ENCODE results near the gene ADAMTS14.

GRCh38 chr10:70689661-70690060 lies 17.4 kb downstream of the ADAMTS14 start:
- TF ChIP-seq CTCF (IDR thresholded peaks at IDR 0.05) (no peak), POLR2A (IDR thresholded peaks at IDR 0.05) (no peak), POLR2AphosphoS5 (IDR thresholded peaks at IDR 0.05) (no peak)
